ENCODE results near the gene REC8. TPM values are rescaled to one million over a fixed set of nuclear protein-coding genes. Genes with fewer than 3 reads are reported as not detected.

Gene REC8
- total RNA-seq, 1 donor from 2014 or later = 2.5 TPM

Other genes starting within 250 kb of the REC8 start
- 39.0 and 58.4 TPM in 2 replicates for gene DHRS4, start 218.3 kb upstream of the REC8 start, total RNA-seq
- gene DHRS4L2, start 183.2 kb upstream of the REC8 start, total RNA-seq = 11.6 and 15.7 TPM in 2 replicates
- gene CARMIL3, start 120.1 kb upstream of the REC8 start, total RNA-seq = not detected in 2 replicates
- gene CPNE6, start 100.5 kb upstream of the REC8 start, total RNA-seq = not detected in 2 replicates
- gene PCK2, start 77.8 kb upstream of the REC8 start, total RNA-seq = 4.4 and 9.4 TPM in 2 replicates
- 58.8 and 60.2 TPM in 2 replicates for gene DCAF11, start 57.3 kb upstream of the REC8 start, total RNA-seq
- 0.82 and 0.97 TPM in 2 replicates for gene NRL, start 57.1 kb upstream of the REC8 start, total RNA-seq
- 0.13 TPM in 1 of 2 replicates, not detected in the other for gene FITM1, start 41.4 kb upstream of the REC8 start, total RNA-seq
- 118 and 158 TPM in 2 replicates for gene PSME1, start 35.9 kb upstream of the REC8 start, total RNA-seq
- gene EMC9, start 30.5 kb upstream of the REC8 start, total RNA-seq = 17.6 and 28.3 TPM in 2 replicates
- gene PSME2, start 25.5 kb upstream of the REC8 start, total RNA-seq = 124 and 147 TPM in 2 replicates
- gene RNF31, start 24.6 kb upstream of the REC8 start, total RNA-seq = 37.1 and 38.4 TPM in 2 replicates
- 55.4 and 72.4 TPM in 2 replicates for gene IRF9, start 10.8 kb upstream of the REC8 start, total RNA-seq
- gene IPO4, start 16.7 kb downstream of the REC8 start, total RNA-seq = 22.2 and 46.8 TPM in 2 replicates
- gene TM9SF1, start 23.4 kb downstream of the REC8 start, total RNA-seq = 30.3 and 60.7 TPM in 2 replicates
- not detected in 2 replicates for gene TSSK4, start 33.6 kb downstream of the REC8 start, total RNA-seq
- 13.4 and 38.1 TPM in 2 replicates for gene CHMP4A, start 41.4 kb downstream of the REC8 start, total RNA-seq
- 6.3 and 7.7 TPM in 2 replicates for gene MDP1, start 44.0 kb downstream of the REC8 start, total RNA-seq
- gene NEDD8, start 60.3 kb downstream of the REC8 start, total RNA-seq = 259 and 308 TPM in 2 replicates
- 97.6 and 118 TPM in 2 replicates for gene GMPR2, start 60.8 kb downstream of the REC8 start, total RNA-seq
- 41.1 and 55.2 TPM in 2 replicates for gene TINF2, start 70.5 kb downstream of the REC8 start, total RNA-seq
- gene TGM1, start 91.1 kb downstream of the REC8 start, total RNA-seq = 0.32 and 1.6 TPM in 2 replicates
- gene RABGGTA, start 99.5 kb downstream of the REC8 start, total RNA-seq = 16.0 and 27.5 TPM in 2 replicates
- gene DHRS1, start 127.7 kb downstream of the REC8 start, total RNA-seq = 6.9 and 10.8 TPM in 2 replicates
- gene NOP9, start 127.8 kb downstream of the REC8 start, total RNA-seq = 18.5 and 29.8 TPM in 2 replicates
- 3.7 and 3.8 TPM in 2 replicates for gene CIDEB, start 135.9 kb downstream of the REC8 start, total RNA-seq
- 2.6 and 5.0 TPM in 2 replicates for gene LTB4R2, start 138.1 kb downstream of the REC8 start, total RNA-seq
- 2.4 and 4.2 TPM in 2 replicates for gene LTB4R, start 139.4 kb downstream of the REC8 start, total RNA-seq
- gene ADCY4, start 163.0 kb downstream of the REC8 start, total RNA-seq = 61.5 and 89.6 TPM in 2 replicates
- gene RIPK3, start 167.9 kb downstream of the REC8 start, total RNA-seq = 4.9 TPM in 2 replicates
- 3.2 and 7.4 TPM in 2 replicates for gene NFATC4, start 196.1 kb downstream of the REC8 start, total RNA-seq
- gene NYNRIN, start 226.9 kb downstream of the REC8 start, total RNA-seq = 7.3 and 13.8 TPM in 2 replicates